22Rv1 (cell line): ENCODE measurements around the gene RNFT2.

ENCODE experiments used
- ZFX ChIP-seq: fragments of 450-650 bp; IDR thresholded peaks from 2 replicates; pipeline ENCODE4 v1.6.1; 2017; ENCODE audit warnings: antibody characterized with exemption, borderline replicate concordance
- TF ChIP-seq, protein P1 (sequence below): fragments of 450-650 bp; IDR thresholded peaks from 2 replicates; pipeline ENCODE4 v1.5.1; 2017; ENCODE audit warnings: mild to moderate bottlenecking

DNA sequence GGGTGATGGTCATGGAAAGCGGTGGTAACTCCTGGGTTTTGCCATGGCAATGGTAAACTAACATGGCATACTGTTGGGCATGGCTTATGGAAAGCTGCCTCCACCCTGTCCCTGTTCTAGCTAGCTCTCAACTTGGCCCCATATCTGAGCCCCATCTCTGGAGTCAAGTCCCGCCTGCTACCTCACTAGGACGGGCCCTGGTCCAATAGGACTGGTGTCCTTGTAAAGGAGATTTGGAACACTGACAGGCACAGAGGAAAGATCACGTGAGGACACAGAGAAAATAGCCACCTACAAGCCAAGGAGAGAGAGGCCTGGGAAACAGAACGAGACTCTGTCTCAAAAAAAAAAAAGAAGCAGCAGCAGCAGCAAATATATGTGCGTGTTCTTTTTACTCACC lies 59.8 kb downstream of the RNFT2 start:
- TF ChIP-seq, protein P1, sequence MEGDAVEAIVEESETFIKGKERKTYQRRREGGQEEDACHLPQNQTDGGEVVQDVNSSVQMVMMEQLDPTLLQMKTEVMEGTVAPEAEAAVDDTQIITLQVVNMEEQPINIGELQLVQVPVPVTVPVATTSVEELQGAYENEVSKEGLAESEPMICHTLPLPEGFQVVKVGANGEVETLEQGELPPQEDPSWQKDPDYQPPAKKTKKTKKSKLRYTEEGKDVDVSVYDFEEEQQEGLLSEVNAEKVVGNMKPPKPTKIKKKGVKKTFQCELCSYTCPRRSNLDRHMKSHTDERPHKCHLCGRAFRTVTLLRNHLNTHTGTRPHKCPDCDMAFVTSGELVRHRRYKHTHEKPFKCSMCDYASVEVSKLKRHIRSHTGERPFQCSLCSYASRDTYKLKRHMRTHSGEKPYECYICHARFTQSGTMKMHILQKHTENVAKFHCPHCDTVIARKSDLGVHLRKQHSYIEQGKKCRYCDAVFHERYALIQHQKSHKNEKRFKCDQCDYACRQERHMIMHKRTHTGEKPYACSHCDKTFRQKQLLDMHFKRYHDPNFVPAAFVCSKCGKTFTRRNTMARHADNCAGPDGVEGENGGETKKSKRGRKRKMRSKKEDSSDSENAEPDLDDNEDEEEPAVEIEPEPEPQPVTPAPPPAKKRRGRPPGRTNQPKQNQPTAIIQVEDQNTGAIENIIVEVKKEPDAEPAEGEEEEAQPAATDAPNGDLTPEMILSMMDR = no peak
- no peak for TF ChIP-seq ZFX
